NCI-H128 (cell line): Measurements from ENCODE around the gene FLT3LG.
"Not testable (repeated sequence)": the region's sequence is repeated elsewhere in the genome, so short reads cannot be mapped to it uniquely, and the experiment has no call there.

ENCODE experiments used
- DNase-seq: peaks from one replicate; lab custom pipeline; 2025; ENCODE audit not compliant: unreplicated experiment; lab: John Stamatoyannopoulos, UW

Gene FLT3LG

DNA sequence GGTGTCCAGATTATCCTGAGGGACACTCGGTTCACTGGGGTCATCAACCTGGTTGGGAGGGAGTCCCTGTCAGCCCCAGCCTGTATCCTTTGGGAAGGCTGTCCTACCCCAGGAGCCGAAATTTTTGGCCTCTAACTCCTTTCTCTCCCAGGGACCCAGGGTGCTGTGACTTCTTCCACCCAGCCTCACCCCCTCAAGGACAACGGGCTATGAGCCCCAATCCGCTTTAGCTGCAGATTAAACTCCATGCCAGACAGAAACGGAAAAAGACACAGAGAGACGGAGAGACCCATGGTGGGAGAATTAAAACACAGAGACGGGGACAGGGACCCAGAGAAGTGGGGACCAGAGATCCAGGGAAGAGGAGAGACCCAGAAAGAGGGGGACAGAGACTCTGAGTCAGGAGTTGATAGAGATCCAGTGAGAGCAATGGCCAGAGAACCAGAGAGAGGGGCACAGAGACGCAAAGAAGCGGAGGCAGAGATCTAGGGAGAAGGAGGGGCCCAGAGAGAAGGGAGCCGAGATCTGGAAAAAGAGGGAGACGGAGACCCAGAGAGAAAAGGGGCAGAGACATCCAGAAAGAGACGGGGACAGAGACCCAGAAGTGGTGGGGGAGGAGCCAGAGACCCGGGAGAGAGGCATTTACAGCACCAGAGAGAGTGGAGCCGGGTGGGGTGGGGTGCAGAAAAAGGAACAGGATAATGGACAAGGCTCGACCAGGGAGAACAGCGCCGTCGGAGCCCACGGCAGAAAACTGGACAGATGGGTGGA is 33.4 kb upstream of the FLT3LG start:
- DNase-seq: no peak

DNA sequence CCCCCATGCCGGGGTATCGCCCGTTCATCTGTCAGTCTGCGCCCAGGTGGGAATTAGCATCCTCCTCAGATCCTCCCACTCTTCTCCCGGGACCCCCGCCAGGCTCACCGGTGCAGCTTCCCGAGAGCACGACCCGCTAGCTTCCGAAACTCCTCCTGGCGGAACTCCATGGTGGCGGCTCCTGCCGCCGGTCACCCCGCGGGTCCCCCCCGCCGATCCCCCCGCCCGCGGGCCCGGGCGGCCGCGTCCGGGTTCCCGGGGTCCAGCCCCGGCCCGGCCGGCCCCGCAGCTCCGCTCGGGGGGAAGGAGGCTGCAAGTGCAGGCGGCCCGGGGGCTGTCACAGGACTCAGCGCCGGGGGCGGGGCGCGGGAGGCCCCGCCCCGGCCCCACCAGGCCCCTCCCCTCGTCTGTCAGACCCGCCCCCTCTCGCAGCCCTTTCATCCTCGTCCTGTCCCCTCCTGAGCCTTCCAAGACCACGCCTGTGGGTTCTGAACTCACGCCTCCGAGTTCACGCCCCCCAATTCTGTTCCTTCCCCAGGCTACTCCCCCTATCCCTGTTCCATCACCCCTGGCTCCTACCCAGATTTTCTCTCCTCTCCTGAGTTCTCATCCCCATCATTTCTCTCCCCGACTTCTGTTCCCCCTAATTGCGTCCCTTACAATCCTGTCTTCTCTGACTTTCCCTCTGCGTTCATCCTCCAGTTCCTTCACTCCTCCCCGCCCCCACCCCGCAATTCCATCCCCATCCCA is 32.6 kb upstream of the FLT3LG start, which contains the start of gene SLC17A7:
Gene SLC17A7 (minus strand): TSS at position 318 of the 750 bp plus-strand sequence. CDS start 148 bp downstream, at position 170.
- peak; percentile 11 for DNase-seq

DNA sequence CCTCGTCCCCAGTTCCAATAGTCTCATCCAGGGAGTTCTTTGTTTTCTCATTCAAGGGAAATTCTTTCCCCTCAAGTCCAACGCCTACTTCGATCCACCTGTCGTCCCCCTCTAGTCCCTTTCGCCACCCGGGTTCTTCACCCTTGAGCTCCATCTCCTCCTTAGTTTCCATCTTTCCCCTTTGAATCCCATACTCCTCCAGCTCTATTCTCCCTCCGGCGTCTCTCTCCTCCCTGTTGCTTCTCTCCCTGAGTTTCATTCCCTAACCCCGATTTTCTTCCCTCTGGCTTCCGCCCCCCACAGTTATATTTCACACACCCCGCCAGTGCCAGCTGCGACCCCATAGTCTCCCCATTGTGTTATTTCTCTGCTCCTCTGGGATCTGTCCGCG is 32.1 kb upstream of the FLT3LG start:
- DNase-seq: no peak

DNA sequence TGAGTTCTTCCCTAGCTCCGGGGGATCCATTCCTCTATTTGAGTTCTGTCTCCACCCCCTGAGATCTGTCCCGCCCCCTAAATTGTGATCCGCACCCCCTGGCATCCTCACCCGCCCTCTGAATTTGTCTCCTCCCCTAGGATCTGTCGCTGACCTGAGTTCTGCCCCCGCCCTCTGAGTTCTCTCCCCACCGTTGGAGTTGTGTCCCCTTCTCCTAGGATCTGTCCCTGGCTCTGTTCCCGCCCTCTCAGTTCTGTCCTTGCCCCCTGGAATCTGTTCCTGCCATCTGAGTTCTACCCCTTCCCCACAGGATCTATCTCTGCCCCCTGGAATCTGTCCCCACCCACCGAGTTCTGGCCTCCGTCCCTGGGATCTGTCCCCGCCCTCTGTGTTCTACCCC is 31.7 kb upstream of the FLT3LG start:
- DNase-seq: no peak

DNA sequence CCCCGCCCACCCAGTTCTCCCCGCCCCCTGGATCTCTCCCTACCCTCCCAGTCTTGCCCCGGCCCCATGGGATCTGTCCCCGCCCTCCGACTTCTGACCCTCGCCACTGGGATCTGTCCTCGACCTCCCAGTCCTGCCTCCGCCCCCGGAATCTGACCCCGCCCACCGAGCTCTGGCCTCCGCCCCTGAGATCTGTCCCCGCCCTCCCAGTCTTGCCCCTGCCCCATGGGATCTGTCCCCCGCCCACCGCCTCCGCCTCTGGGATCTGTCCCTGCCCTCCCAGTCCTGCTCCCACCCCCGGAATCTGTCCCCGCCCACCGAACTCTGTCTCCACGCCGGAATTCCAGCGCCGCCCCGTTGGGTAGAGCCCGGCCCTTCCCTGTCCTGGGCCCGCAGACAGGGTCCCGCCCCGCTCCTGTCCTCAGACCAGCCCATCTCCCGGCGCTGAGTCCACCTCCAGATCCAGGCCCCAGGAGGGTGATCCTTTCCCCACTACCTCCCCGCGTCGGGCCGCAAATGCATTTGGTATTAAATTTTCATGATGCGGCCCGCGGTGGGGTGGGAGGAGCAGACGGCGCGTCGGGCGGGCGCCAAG is 31.1 kb upstream of the FLT3LG start:
- peak; percentile 54 for DNase-seq

DNA sequence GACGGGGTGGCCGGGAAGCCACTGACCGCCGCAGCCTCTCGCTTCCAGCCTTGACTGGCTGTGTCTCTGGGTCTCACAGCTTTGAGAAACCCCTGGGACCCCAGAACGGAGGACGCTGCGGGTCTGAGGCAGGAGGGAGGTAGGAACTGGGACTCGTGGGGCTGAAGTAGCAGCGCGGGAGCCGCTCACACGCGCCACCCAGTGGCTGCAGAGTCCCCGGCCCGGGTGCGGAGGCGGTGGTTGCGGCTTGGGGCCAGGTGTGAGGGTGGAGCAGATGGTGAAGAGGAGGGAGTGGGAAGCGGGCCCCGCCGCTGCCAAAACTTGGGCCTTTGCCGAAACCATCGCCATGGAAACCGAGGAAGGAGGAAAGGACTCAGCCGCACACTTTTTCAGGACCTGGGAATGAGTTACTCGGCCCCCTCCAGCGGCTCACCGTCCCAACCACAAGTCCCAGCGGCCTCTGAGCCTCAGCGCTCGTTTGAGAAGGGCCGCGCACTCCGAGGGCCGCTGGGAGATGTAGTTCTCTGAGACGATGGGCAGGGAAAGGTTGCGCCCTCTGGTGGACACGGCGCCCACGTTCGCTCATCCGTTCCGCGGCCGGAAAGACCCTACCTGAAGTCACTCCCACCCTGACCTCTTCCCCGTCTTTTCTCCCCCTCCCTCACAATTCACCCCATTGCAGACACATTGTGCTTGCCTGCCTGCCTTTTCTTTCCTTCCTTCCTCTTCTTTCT is 30.5 kb upstream of the FLT3LG start:
- peak; percentile 93 for DNase-seq

DNA sequence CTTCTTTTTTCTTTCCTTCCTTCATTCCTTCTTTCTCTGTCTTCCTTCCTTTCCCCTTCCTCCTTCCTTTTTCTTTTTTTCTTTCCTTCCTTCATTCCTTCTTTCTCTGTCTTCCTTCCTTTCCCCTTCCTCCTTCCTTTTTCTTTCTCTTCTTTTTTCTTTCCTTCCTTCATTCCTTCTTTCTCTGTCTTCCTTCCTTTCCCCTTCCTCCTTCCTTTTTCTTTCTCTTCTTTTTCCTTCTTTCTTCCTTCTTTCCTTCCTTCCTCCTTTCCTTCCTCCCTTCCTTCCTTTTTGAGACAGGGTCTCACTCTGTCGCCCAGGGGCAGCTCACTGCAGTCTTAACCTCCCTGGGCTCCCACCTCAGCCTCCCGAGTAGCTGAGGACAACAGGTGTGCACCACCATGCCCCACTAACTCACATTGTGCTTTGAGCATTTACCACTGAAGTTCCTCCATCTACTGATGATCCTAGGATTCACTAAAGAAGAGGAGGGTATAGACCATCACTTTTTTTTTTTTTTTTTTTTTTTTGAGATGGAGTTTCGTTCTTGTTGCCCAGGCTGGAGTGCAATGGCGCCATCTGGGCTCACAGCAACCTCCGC is 29.8 kb upstream of the FLT3LG start:
- not testable (repeated sequence) for DNase-seq

DNA sequence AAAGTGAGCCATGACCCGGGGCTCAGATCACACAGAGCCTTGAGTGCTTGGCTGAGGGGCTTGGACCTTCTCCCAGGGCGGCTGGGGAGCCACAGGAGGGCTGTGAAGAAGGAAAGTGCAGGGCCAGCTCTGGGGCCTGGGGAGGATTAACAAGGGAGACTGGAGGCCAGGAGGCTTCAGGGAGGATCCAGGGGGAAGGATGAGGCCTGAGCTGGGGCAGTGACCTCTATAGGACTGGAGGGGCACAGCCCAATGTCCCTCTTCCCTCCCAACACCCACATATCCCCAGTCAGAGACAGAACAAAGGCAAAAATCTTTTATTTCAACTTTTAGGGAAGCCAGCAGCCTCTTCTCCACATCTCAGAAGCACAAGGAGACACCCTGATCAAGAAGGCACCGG is 28.0 kb upstream of the FLT3LG start:
- no peak for DNase-seq

DNA sequence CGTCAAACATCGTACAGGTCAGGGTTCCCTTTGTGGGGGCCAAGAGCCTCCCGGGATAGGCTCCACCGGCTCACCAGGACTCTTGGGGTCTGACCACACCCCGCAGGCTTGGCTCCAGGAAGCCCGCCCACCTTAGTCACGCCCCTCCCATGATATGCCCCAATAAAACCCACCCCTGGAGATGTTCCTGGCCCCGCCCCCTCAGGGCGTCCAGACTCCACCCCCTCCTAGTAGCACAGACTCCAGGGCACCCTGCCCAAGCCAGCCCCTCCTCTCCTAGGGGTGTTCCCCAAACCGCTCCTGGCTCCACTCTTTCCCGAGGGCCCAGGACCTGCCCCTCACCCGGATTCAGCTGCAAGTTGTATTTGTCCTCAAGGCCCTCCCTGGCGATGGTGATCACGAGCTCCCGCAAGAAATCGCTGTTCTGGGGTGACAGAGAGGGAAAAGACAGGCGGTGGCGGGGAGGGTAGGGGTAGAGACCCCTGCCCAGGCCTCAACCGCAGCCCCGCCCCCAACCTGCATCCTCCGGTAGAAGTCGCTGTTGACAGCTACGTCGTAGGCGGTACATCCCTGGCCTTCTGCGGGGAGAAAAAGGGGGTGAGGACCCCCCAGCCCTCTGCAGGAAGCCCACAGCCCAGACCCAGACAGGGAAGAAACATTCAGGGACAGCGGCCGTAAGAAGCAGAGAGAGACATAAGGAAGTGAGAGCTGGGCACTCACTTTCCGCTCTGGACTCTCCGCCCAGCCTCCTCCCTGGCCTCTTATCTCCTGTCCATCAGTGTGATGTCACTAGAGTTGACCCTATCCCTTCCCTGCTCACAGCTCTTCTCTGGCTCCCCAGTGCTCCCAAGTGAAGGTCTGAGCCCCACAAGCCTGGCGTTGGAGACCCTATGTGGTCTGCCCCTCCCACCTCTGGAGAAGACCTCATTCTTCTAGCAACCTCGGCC is 26.3 kb upstream of the FLT3LG start:
- no peak for DNase-seq

DNA sequence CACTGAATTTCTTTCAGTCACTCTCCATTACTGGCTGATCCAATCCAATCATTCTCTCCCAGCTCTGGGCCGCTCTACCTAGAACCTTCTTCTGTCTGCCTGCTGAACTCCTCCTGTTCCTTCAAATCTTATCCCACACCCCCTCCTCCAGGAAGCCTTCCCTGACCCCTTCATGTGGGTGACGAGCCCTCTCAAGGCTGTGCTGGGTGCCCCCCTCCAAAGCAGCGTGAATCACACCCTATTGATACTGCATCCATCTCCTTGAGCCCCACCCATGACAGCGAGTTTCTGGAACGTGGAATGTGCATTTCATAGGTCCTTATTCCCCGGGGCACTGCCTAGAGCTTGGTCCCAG is 25.6 kb upstream of the FLT3LG start:
- DNase-seq: no peak

DNA sequence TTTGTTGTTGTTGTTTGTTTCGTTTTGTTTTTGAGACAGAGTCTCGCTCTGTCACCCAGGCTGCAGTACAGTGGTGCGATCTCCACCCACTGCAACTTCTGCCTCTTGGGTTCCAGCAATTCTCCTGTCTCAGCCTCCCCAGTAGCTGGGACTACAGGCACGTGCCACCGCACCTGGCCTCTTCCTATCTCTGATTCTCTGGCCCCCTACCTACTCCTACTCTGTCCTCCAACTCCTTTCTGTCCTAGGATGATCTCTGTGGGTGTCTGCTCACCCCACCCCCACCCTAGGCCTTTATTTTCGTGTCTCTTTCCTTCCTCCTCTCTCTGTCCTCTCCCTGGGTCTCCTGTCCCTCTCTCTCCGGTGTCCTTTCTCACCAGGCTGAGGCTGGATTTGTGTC is 23.6 kb upstream of the FLT3LG start:
- no peak for DNase-seq

DNA sequence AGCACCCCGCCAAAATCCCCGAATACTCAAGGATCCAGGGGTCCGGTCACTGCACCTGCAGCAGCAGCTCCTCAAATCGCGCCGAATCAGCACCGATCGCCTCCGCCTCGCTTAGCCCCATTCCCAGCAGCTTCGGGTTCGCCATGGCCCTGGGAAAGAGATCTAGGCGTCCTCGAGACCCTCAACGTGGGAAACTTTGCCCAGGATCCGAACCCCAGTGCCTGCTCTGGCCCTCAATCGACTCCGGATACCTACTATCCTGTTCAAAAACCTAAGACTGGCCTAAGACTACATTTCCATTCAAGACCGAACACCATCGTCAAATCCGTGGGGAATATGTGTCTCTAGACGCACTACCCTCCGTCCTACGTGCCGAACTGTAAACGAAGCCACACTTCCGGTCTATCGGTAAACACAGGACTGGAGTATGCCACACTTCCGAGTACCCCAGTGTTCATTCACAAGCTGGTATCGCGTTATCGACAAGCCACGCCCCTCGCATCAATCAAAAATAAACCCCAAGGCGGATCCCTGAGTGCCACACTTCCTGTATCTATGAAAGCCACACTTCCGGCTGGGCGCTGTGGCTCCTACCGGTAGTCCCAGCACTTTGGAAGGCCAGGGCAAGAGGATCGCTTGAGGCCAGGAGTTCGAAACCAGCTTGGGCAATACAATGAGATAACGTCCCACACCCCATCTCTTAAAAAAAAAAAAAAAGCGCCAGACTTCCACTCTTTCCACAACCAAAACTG is 22.4 kb upstream of the FLT3LG start, which contains the start of gene PIH1D1:
Gene PIH1D1 (minus strand): TSS at position 385 of the 752 bp plus-strand sequence. CDS start 240 bp downstream, at position 145.
- DNase-seq: peak; percentile 97

DNA sequence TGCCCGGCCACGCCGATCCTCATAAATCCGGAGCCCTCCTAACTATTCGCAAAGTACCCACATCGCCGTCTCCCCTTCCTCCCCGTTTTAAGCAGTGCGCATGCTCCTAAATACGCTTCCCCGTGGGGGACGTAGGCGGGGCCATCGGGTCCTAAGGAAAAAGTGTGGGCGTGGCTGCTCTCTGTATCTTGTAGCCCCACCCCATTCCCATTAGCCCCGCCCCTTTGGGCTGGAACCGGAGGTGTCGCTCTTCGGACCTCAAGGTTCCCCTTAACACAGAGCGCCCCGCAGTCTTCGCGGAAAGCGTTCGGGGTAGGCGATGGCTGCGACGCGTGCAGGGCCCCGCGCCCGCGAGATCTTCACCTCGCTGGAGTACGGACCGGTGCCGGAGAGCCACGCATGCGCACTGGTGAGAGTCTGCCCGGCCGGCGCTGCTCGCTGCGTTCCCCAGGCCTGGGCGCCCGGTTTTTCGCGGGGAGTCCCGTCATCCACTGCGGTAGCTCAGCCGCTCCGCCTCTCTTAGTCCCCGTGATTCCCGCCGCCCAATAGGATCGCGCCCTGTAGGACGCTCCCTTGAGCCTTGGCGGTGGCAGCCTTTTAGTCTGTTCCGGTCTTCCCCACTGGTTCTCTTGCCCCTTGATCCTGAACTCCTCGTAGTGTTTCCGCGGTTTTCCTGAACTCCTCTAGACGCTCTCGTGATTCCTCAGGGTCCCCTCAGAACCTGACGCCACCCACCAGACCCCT is 20.8 kb upstream of the FLT3LG start, which contains the start of gene ALDH16A1:
Gene ALDH16A1 (plus strand): TSS at position 213 of the 744 bp plus-strand sequence. CDS start 107 bp downstream, at position 320.
- peak; percentile 98 for DNase-seq

DNA sequence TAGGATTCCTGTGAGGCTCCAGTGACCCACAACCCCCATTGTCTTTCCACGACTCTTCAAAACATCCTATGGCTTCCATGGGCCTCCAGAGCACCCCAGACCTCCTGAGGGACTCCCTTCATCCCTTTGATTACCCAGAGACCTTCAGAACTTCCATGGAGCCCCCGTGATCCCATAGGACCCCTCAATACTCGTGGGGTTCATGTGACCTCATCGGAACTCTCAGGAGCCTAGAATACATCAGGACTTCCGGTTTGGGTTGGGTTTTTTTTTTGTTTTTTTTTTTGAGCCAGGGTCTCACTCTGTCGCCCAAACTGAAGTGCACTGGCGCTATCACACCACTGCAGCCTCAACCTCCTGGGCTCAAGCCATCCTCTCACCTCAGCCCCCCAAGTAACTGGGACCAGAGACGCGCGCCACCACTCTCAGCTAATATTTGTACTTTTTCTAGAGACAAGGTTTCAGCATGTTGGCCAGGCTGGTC is 20.2 kb upstream of the FLT3LG start:
- no peak for DNase-seq

DNA sequence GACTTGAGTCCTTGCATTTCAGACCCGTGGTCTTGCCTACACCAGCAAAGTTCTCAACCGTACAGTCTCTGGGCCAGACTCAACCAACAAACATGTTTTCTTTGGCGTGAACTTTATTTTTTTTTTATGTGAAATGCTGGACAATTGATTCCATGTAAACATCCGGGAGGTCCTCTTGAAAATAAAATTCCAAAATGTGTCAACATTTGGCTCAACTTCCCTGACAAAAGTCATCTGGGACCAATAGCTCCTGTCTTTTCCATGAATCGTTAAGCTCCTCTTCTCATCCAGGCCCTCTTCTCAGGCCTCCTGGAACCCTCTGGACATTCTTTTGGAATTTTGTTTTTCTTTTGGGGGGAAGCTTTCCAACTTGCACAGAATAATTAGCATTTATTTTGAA is 18.2 kb upstream of the FLT3LG start:
- no peak for DNase-seq

DNA sequence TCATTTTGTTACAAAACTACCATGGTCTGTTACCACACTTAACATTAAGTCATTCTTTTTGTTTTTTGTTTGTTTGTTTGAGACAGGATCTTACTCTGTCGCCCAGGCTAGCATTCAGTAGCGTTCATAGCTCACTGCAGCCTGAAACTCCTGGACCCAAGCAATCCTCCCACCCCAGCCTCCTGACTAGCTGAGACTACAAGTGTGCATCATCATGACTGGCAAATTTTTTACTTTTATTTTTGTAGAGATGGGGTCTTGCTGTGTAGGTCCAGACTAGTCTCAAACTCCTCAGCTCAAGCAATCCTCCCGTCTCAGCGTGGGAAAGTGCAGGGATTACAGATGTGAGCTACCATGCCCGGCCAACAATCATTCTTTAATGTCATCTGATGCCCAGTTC is 17.7 kb upstream of the FLT3LG start:
- DNase-seq: no peak

DNA sequence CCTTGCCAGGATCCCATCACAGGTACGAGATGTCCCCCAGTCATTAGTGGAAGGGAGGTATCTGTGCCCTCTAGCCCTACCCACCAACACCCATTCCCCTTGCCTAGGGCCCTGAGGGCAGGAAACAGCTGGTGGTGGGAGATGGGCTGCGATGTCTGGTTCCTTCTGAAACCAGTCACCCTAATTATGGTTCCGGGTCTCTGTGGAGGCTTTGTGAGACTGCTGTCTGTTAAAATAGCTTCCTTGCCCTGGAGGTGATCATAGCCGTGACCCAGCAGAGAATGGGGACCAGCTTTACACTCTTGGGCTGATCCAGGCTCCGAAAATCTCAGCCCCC is 15.5 kb upstream of the FLT3LG start:
- no peak for DNase-seq

DNA sequence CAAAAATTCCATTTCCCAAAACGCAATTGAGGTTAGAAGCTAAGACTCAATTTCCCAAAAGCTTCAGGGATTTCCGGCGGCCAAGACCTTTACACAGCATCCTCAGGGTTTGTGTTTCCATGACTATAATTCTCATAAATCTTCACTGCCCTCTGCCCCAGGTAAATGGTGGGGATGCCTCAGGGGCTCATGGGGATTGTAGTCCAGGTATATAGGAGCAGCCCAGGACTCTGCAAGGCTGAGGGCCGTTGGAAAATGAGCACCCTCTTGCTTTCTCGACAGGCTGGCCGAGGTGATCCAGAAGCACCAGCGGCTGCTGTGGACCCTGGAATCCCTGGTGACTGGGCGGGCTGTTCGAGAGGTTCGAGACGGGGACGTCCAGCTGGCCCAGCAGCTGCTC is 14.6 kb upstream of the FLT3LG start:
- no peak for DNase-seq
